Stimulated activated CD4-positive, alpha-beta T cell treated with anti-CD3 and anti-CD28 coated beads, Interleukin-1b, Interleukin-23, amount 100 ng/mL, for 1 hour (primary cell): ENCODE measurements around the gene ICAM4.
"Not testable (repeated sequence)": the region's sequence is repeated elsewhere in the genome, so short reads cannot be mapped to it uniquely, and the experiment has no call there.

Source experiments
- DNase-seq, 2 donors: peaks; one replicate each; pipeline ENCODE4 v3.0.0-alpha.2; 2020; ENCODE audit warnings: low read depth in 2 of 2

ICAM4 gene

GRCh38 chr19:10286803-10287737 lies at the start of gene ICAM4:
TSS of gene ICAM4 (plus strand) at chr19:10286955. CDS start at chr19:10287013, 58 bp downstream.
- DNase-seq = no peak

- DNase-seq = no peak
Measured at GRCh38 chr19:10237702-10238101, 49.1 kb upstream of the ICAM4 start.

- no peak for DNase-seq
Measured at GRCh38 chr19:10238172-10238783, 48.5 kb upstream of the ICAM4 start.

GRCh38 chr19:10241826-10242449 lies 44.8 kb upstream of the ICAM4 start:
- DNase-seq = not testable (repeated sequence)

GRCh38 chr19:10243606-10244005 lies 43.1 kb upstream of the ICAM4 start:
- DNase-seq = no peak

- no peak for DNase-seq
Measured at GRCh38 chr19:10245189-10245939, 41.4 kb upstream of the ICAM4 start.

GRCh38 chr19:10246511-10246910 lies 40.2 kb upstream of the ICAM4 start:
- DNase-seq = no peak

GRCh38 chr19:10251792-10252694 lies 34.7 kb upstream of the ICAM4 start, which contains the start of gene MRPL4:
TSS of gene MRPL4 (plus strand) at chr19:10252214. CDS start at chr19:10252254, 40 bp downstream.
- DNase-seq = peak; percentile 84 to 92

- no peak for DNase-seq
Measured at GRCh38 chr19:10252707-10253106, 34.0 kb upstream of the ICAM4 start.

- DNase-seq = no peak
Measured at GRCh38 chr19:10254244-10254643, 32.5 kb upstream of the ICAM4 start.

GRCh38 chr19:10255358-10255757 lies 31.4 kb upstream of the ICAM4 start:
- no peak for DNase-seq

- no peak for DNase-seq
Measured at GRCh38 chr19:10256551-10256950, 30.2 kb upstream of the ICAM4 start.

- DNase-seq = no peak
Measured at GRCh38 chr19:10256970-10257615, 29.7 kb upstream of the ICAM4 start.

- DNase-seq = no peak
Measured at GRCh38 chr19:10258080-10258710, 28.6 kb upstream of the ICAM4 start.

GRCh38 chr19:10259162-10259905 lies 27.4 kb upstream of the ICAM4 start:
- DNase-seq = peak; percentile 73 to 85

- peak in 1 of 2 donors; percentile 22 for DNase-seq
Measured at GRCh38 chr19:10260141-10260584, 26.6 kb upstream of the ICAM4 start.

GRCh38 chr19:10262771-10263170 lies 24.0 kb upstream of the ICAM4 start:
- no peak for DNase-seq

GRCh38 chr19:10266706-10267105 lies 20.0 kb upstream of the ICAM4 start:
- DNase-seq = no peak

GRCh38 chr19:10268071-10268470 lies 18.7 kb upstream of the ICAM4 start:
- no peak for DNase-seq
